ENCODE data around the gene CDKN2AIP.
"Not testable (repeated sequence)": the region's sequence is repeated elsewhere in the genome, so short reads cannot be mapped to it uniquely, and the experiment has no call there.

Gene CDKN2AIP

DNA sequence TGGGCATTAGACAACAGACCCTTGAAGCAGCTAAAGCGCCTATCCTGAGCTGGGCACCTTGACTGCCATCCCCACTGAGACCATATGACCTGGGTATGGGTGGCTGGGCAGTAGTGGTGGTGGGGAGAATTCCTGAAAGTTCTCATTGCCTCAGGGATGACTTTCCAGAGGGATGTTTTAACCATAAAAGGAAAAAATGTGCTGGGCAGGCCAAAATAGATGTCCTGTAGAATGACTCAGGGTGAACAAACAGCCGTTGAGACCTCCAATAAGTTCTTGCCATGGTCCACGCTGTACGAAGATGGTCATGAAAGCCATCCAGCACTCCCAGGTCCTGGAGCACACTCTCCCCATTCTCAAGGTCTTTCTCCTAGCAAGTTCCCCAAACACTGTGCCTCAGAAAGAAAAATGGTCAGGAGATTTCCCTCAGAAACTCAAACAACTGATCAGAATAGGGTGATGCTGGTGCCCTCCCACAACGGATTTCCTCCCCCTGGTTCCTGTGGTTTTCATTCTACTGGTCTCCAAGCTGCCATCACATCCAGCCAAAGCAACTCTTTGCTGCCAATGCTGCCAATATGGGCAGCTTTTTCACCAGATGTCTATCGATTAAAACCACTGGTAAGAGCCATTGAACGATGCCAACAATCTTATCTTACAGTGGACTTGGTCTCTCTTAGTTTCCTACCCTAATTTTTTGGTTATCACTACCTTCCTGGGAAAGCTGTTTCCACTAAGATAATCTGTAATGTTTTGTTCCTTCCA is 11.2 kb downstream of the CDKN2AIP start:
- no peak for DNase-seq

- DNase-seq: no peak
These were observed 13.6 kb downstream of the CDKN2AIP start for GRCh38 chr4:183458005-183458404.

DNA sequence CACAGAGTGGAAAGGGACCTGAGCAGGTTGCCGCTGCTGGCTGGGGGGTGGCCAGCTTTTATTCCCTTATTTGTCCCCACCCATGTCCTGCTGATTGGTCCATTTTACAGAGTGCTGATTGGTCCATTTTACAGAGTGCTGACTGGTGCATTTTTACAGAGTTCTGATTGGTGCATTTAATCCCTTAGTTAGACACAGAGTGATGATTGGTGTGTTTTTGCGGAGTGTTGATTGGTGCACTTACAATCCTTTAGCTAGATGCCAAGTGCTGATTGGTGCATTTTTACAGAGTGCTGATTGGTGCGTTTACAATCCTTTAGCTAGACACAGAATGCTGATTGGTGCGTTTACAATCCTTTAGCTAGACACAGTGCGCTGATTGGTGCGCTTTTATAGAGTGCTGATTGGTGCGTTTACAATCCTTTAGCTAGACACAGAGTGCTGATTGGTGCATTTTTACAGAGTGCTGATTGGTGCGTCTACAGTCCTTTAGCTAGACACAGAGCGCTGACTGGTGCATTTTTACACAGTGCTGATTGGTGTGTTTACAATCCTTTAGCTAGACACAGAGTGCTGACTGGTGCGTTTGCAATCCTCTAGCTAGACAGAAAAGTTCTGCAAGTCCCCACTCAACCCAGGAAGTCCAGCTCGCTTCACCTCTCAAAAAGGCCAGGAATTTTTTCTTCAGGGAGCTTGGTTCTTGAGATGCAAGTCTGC is 19.6 kb downstream of the CDKN2AIP start:
- DNase-seq: not testable (repeated sequence)

GRCh38 chr4:183465879-183466278 is 21.4 kb downstream of the CDKN2AIP start:
- DNase-seq: not testable (repeated sequence)

DNA sequence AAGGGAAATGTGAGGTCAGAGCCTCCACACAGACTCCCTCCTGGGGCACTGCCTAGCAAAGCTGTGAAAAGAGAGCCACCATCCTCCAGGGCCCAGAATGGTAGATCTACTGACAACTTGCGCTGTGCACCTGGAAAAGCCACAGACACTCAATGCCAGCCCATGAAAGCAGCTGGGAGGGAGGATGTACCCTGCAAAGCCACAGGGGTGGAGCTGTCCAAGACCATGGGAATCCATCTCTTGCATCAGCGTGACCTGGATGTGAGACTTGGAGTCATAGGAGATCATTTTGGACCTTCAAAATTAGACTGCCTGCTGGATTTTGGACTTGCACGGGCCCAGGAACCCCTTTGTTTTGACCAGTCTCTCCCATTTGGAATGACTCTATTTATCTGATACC is 22.8 kb downstream of the CDKN2AIP start:
- DNase-seq: no peak

- DNase-seq: no peak
These were observed 24.0 kb downstream of the CDKN2AIP start for GRCh38 chr4:183468210-183469095.

GRCh38 chr4:183469285-183469684 is 24.8 kb downstream of the CDKN2AIP start:
- no peak for DNase-seq

DNA sequence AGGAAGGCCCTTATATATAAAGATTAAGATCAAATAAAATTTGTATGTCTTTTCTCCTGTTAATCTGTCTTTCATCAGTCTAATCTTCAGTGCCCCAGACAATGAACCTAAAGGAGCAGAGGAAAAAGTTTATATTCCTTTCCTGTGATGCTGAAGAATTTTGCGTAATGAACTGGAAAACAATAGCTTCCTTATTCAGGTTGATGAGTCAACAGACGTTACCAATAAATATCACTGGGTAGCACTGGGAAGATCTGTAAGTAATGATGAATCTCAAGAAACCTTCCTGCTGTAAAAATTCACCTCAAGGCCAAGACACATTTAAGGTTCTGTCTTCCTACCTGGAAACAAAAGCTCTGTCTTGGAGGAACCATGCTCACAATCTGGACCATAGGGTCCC is 25.5 kb downstream of the CDKN2AIP start:
- no peak for DNase-seq

- no peak for DNase-seq
These were observed 26.4 kb downstream of the CDKN2AIP start for GRCh38 chr4:183470821-183471220.

GRCh38 chr4:183471946-183472708 is 27.7 kb downstream of the CDKN2AIP start:
- DNase-seq: peak; percentile 92

GRCh38 chr4:183478123-183478522 is 33.7 kb downstream of the CDKN2AIP start:
- DNase-seq: no peak

DNA sequence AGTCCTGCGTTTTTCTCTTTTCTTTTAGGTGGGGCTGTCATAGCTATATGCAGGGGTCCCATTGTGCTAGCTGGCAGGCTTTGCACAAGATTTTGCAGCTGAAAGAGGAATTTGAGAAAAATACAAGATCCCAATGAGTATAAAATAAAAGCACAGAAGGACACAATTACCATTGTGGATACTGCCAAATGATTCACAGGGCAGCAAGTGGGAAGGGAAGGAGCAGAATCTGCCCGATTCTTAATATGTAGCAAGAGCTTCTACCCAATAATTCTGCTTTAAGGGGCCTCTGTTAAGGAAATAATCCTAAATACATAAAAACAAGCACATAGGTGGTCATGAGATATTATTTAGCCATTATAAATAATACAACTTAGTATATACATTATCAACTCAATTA is 34.5 kb downstream of the CDKN2AIP start:
- DNase-seq: no peak

DNA sequence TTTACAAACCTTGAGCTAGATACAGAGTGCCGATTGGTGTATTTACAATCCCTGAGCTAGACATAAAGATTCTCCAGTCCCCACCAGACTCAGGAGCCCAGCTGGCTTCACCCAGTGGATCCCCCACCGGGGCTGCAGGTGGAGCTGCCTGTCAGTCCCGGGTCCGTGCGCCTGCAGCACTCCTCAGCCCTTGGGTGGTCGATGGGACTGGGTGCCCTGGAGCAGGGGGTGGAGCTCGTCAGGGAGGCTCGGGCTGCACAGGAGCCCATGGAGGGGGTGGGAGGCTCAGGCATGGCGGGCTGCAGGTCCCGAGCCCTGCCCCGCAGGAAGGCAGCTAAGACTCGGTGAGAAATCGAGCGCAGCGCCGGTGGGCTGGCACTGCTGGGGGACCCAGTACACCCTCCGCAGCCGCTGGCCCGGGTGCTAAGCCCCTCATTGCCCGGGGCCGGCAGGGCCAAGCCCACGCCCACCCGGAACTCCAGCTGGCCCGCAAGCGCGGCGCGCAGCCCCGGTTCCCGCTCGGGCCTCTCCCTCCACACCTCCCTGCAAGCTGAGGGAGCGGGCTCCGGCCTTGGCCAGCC is 38.2 kb downstream of the CDKN2AIP start:
- DNase-seq: not testable (repeated sequence)

- DNase-seq: no peak
These were observed 39.6 kb downstream of the CDKN2AIP start for GRCh38 chr4:183483997-183484396.

GRCh38 chr4:183485411-183486160 is 41.1 kb downstream of the CDKN2AIP start:
- DNase-seq: no peak

DNA sequence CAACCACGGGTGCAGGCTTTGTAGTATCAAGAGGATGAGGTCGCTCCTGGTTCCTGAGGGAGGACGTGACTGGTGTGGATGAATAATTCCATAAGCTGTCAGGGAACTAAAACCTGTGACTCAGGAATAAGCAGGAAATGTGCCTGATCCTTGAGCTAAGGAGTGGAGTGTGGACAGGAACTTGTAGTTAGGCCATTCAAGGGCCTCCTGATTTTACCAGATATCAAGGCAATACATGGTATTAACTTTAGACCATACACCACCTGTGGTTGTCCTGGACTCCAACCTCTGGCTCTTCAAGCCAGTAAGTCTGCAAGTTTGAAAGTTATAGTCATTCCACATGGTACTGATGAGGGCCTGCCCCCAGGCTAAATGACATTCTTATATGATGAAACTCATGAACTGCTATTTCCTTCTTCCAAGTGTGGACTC is 48.4 kb downstream of the CDKN2AIP start:
- DNase-seq: no peak

DNA sequence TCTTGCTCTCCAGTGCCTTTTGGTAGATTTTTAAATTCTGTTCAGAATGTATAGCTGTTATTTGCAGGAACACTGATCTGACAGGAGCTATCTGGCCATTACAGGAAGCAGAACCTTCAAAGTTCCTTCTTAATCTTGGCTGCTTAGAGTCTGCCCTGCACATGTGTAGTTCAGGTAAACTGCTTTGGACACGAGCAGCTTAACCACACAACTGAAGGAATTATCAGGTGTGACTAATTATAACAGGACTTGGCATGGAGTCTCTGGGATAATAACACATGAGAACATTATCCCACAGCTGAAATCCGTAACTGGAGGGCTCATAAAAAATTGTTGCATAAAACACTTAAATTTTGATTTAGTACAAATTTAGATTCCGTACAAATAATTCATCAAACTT is 48.8 kb downstream of the CDKN2AIP start:
- no peak for DNase-seq

DNA sequence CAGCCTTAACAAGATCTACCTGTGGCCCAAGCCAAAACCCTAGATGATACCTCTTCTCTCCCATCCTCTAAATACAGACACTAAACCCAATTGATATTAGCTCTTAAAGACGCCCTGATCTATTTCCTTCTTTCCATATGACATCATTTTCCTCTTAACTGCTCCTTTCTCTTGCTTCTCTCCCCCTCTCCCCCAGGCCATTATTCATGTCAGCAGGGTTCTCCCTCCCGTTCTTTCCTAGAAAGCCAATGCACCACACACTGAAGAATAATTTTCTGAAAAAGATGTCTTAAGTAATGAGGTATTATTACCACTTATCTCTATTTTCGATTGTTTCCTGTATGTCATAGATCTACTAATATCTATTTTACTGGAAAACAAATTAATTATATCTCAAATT is 50.7 kb downstream of the CDKN2AIP start:
- no peak for DNase-seq
